Osteocyte (in vitro differentiated cells): ENCODE measurements around the gene DIPK1A. TPM values are rescaled to one million over a fixed set of nuclear protein-coding genes. Genes with fewer than 3 reads are reported as not detected.

Source experiments
- DNase-seq: peaks from one replicate; pipeline ENCODE4 v3.0.0; 2021; ENCODE audit warnings: mixed read lengths; ENCODE audit not compliant: unreplicated experiment; ENCODE audit errors: extremely low spot score
- H3K27ac Mint-ChIP-seq: one replicate; pipeline ENCODE4 v1.8.0; 2021; ENCODE audit warnings: mild to moderate bottlenecking, mixed read lengths; ENCODE audit not compliant: unreplicated experiment
- H3K27me3 Mint-ChIP-seq: one replicate; pipeline ENCODE4 v1.8.0; 2021; ENCODE audit warnings: mixed read lengths; ENCODE audit not compliant: unreplicated experiment
- H3K36me3 Mint-ChIP-seq: one replicate; pipeline ENCODE4 v1.8.0; 2021; ENCODE audit warnings: mixed read lengths; ENCODE audit not compliant: unreplicated experiment
- H3K4me1 Mint-ChIP-seq: one replicate; pipeline ENCODE4 v1.8.0; 2021; ENCODE audit warnings: mixed read lengths; ENCODE audit not compliant: unreplicated experiment
- H3K4me3 Mint-ChIP-seq: one replicate; pipeline ENCODE4 v1.8.0; 2021; ENCODE audit warnings: mild to moderate bottlenecking, moderate library complexity, mixed read lengths; ENCODE audit not compliant: unreplicated experiment
- H3K9me3 Mint-ChIP-seq: one replicate; pipeline ENCODE4 v1.8.0; 2021; ENCODE audit warnings: mixed read lengths; ENCODE audit not compliant: unreplicated experiment
- total RNA-seq: library from RNA; stranded (reverse); gene quantifications from 2 replicates; pipeline ENCODE4 v1.2.1, GENCODE V29; 2021
- TF ChIP-seq, protein P1 (sequence below): fragments of 200-600 bp; sonication (generic); IDR thresholded peaks from 2 replicates; pipeline ENCODE4 v1.5.0; 2021; ENCODE audit warnings: antibody characterized with exemption, mild to moderate bottlenecking, moderate library complexity

The DIPK1A gene
- total RNA-seq, 1 donor from 2014 or later: 6.3 TPM

DNA sequence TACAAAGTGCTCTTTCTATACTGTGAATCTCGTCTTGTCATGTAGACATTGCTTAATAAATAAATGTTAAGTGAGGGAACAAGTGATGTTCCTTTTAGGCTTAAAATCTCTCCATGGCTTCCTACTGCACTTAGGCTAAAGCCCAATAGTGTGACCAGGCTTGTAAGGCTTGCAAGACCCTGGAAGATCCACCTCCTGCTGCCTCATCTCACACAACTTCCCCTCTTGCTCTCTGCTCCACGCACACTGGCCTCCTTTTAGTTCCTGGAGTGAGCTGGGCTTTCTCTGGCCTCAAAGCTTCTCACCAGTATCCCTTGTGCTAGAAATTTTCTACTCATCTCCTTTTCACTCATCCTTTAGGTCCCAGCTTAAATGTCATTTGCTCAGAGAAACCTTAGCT lies 41.5 kb upstream of the DIPK1A start:
- Mint-ChIP-seq H3K4me3 (no peak overlapping the region), H3K36me3 (no peaks in the 10 kb centered on the region)
- TF ChIP-seq, protein P1, sequence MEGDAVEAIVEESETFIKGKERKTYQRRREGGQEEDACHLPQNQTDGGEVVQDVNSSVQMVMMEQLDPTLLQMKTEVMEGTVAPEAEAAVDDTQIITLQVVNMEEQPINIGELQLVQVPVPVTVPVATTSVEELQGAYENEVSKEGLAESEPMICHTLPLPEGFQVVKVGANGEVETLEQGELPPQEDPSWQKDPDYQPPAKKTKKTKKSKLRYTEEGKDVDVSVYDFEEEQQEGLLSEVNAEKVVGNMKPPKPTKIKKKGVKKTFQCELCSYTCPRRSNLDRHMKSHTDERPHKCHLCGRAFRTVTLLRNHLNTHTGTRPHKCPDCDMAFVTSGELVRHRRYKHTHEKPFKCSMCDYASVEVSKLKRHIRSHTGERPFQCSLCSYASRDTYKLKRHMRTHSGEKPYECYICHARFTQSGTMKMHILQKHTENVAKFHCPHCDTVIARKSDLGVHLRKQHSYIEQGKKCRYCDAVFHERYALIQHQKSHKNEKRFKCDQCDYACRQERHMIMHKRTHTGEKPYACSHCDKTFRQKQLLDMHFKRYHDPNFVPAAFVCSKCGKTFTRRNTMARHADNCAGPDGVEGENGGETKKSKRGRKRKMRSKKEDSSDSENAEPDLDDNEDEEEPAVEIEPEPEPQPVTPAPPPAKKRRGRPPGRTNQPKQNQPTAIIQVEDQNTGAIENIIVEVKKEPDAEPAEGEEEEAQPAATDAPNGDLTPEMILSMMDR: no peak

DNA sequence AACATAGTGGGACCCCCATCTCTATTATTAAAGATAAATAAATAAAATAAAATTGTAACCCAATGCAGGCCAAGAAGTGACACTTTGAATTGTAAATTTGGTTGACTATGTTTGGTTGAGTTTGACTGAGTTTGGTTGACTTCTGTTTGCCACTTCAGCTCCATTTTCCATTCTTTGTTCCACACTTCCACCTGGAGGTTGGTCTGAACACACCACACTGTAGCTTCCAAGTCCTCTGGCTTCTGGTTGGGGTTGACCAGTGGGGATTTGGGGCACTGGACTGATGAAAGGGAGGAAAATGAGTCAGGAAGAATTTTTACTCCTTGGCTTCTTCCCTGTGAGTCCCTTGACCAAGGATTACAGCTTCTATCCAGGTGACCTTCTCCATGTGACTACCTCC lies 40.6 kb upstream of the DIPK1A start:
- H3K27me3 Mint-ChIP-seq: peaks cover 50% of the 10 kb centered on the region
- DNase-seq: no peak
- no peak overlapping the region for H3K27ac Mint-ChIP-seq
- no peaks in the 10 kb centered on the region for H3K36me3 Mint-ChIP-seq
- TF ChIP-seq, protein P1: no peak
- H3K4me1 Mint-ChIP-seq: peaks cover 13% of the 10 kb centered on the region
- no peaks in the 10 kb centered on the region for H3K9me3 Mint-ChIP-seq
- no peak overlapping the region for H3K4me3 Mint-ChIP-seq

More for the DNA sequence above, 41.5 kb upstream of the DIPK1A start:
- no peak for DNase-seq
- peaks cover 41% of the 10 kb centered on the region for H3K27me3 Mint-ChIP-seq
- no peaks in the 10 kb centered on the region for H3K9me3 Mint-ChIP-seq
- peaks cover 13% of the 10 kb centered on the region for H3K4me1 Mint-ChIP-seq
- no peak overlapping the region for H3K27ac Mint-ChIP-seq

DNA sequence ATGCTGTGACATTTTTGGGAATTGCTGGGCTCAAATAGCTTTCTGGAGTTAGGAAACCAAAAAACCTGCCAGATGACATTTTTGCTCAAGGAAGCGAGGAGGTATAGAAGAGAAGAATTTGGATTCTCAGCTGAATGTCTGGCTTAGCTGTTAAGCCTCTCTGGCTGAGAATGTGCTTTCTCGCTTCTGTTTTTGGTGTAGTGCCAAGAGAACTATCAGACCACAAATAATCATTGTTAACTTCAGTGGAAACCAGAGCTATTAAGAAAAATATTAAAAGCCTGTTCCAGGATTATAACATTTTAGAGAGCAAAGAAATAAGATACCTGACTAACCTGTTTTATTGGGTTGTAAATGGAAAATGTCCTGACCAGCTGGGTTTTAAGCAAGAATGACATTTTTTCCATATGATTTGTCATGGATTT lies 39.5 kb upstream of the DIPK1A start:
- TF ChIP-seq, protein P1: no peak
- H3K36me3 Mint-ChIP-seq: no peaks in the 10 kb centered on the region
- peaks cover 13% of the 10 kb centered on the region for H3K4me1 Mint-ChIP-seq
- no peak overlapping the region for H3K4me3 Mint-ChIP-seq
- H3K27me3 Mint-ChIP-seq: peaks cover 57% of the 10 kb centered on the region
- no peak for DNase-seq
- H3K27ac Mint-ChIP-seq: no peak overlapping the region
- H3K9me3 Mint-ChIP-seq: no peaks in the 10 kb centered on the region

DNA sequence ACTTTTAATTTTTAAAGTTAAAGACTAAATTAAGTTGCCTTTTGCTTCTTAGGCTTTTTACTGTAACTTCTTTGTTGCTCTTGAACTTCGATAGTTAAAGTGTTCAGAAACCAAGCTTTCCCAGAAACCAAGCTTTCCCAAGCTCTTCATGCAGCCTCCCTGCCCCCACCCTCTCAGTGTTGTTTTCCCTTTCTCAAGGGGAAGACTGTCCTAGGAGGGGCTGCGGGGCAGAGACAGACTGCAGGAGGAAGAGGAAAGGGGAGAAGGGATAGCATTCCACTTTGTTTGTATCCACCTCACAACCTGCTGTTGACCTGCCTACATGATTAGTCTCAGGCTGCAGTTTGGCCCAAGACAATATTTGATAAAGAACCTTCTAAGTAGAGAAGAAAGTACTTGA lies 39.0 kb upstream of the DIPK1A start:
- Mint-ChIP-seq H3K27ac (no peak overlapping the region), H3K4me3 (no peak overlapping the region), H3K9me3 (no peaks in the 10 kb centered on the region), H3K36me3 (no peaks in the 10 kb centered on the region), H3K4me1 (peaks cover 13% of the 10 kb centered on the region), H3K27me3 (peaks cover 60% of the 10 kb centered on the region)
- DNase-seq: no peak
- TF ChIP-seq, protein P1: no peak

DNA sequence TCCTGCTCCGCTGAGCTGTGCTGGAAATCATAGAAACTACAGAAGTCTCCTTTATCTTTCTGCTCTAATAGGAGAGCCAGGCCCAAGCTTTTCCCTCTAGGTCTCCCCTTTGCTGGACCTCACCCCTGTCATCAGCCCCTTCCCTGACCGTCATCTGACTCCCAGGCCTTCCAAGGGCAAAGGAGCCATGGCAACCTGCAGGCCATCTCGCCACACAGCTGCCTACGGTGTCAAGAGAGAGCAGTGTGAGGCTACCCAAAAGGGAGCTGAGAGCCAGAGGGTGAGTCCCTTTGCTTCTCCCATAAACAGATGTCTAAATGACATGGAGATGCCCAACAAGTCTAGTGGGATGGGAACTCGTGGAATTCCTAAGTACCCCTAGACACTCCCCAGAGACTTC lies 37.6 kb upstream of the DIPK1A start:
- no peaks in the 10 kb centered on the region for H3K9me3 Mint-ChIP-seq
- H3K36me3 Mint-ChIP-seq: no peaks in the 10 kb centered on the region
- no peak overlapping the region for H3K27ac Mint-ChIP-seq
- no peak for DNase-seq
- H3K4me3 Mint-ChIP-seq: no peak overlapping the region
- TF ChIP-seq, protein P1: no peak
- H3K4me1 Mint-ChIP-seq: peaks cover 13% of the 10 kb centered on the region
- peaks cover 53% of the 10 kb centered on the region for H3K27me3 Mint-ChIP-seq
